HCT116 (cell line): Measurements from ENCODE around the gene PLCD4. TPM values are rescaled to one million over a fixed set of nuclear protein-coding genes. Genes with fewer than 3 reads are reported as not detected.

Source experiments
- ATAC-seq: fragments of 200-7000 bp; cut with Tn5 transposase; 2 replicates; pipeline ENCODE4 v1.9.1; 2020; ENCODE audit warnings: mild to moderate bottlenecking, moderate library complexity
- BruUV-seq: library from RNA; stranded (reverse); fragments of 400-500 nt; replicated peaks from 2 replicates; lab custom pipeline; 2021; lab: Mats Ljungman, UMichigan
- CTCF ChIA-PET: fragments of 300-600 bp; sonication (Branson Sonifier 250); formaldehyde crosslinking; loops from one replicate; lab custom pipeline; 2021; ENCODE audit warnings: antibody characterized with exemption; lab: Charles Lee
- POLR2A ChIA-PET: fragments of 300-600, 350-600 bp; sonication (Branson Sonifier 250); formaldehyde crosslinking; loops from one replicate; lab custom pipeline; 2021; ENCODE audit warnings: antibody characterized with exemption; lab: Charles Lee
- RAD21 ChIA-PET, 2 experiments: fragments of 300-600 bp; sonication (Branson Sonifier 250); formaldehyde crosslinking; loops; one replicate each; lab custom pipeline; 2023; ENCODE audit warnings: low total read pairs in 2 of 2; ENCODE audit not compliant: uncharacterized antibody in 2 of 2, unreplicated experiment in 2 of 2, low non-redundant PET in 1 of 2; lab: Charles Lee
- DNase-seq: peaks from one replicate; pipeline ENCODE4 v3.0.0-alpha.2; 2010; ENCODE audit warnings: low read depth, low spot score
- H2AFZ ChIP-seq: fragments of 200-600 bp; shearing (Covaris generic), sonication (generic); 2 replicates; pipeline ENCODE4 v1.6.1; 2017; ENCODE audit warnings: low read depth, mixed run types, mixed read lengths, antibody characterized with exemption, low read length; ENCODE audit not compliant: poor library complexity, severe bottlenecking
- H3K27ac ChIP-seq: 2 replicates; pipeline ENCODE4 v1.5.1; 2012; ENCODE audit warnings: low read depth, low read length
- H3K27me3 ChIP-seq: fragments of 200-600 bp; sonication (generic); 2 replicates; pipeline ENCODE4 v1.6.1; 2016; ENCODE audit warnings: mixed run types, low read length, mixed read lengths; ENCODE audit not compliant: insufficient read depth
- H3K36me3 ChIP-seq, 2 experiments: fragments of 200-500 bp in 1 of 2; fragments of 200-600 bp in 1 of 2; sonication (Bioruptor generic) in 1 of 2; sonication (generic) in 1 of 2; 2 replicates each; pipeline versions ENCODE4 v1.5.1 to v1.6.1; 2014 to 2016; ENCODE audit warnings: low read length in 2 of 2, inconsistent platforms in 1 of 2, mixed read lengths in 1 of 2, mixed run types in 1 of 2; ENCODE audit not compliant: insufficient read depth in 2 of 2, control insufficient read depth in 1 of 2
- H3K4me1 ChIP-seq, 2 experiments: fragments of 200-600 bp in 1 of 2; sonication (generic) in 1 of 2; 2 replicates each; pipeline versions ENCODE4 v1.5.1 to v1.6.1; 2012 to 2017; ENCODE audit warnings: low read length in 2 of 2, inconsistent platforms in 1 of 2, mild to moderate bottlenecking in 1 of 2, mixed read lengths in 1 of 2, mixed run types in 1 of 2, moderate library complexity in 1 of 2; ENCODE audit not compliant: insufficient read depth in 2 of 2, control insufficient read depth in 1 of 2
- H3K4me2 ChIP-seq: fragments of 200-600 bp; sonication (generic); 2 replicates; pipeline ENCODE4 v1.6.1; 2017; ENCODE audit warnings: mixed run types, low read length, mixed read lengths
- H3K4me3 ChIP-seq, 2 experiments: fragments of 200-600 bp in 1 of 2; sonication (generic) in 1 of 2; replicated peaks in 1 of 2; 2 replicates each; pipeline ENCODE4 v1.5.1; 2011 to 2016; ENCODE audit warnings: low read length in 2 of 2, control low read depth in 1 of 2, low read depth in 1 of 2, mild to moderate bottlenecking in 1 of 2, mixed read lengths in 1 of 2, mixed run types in 1 of 2
- H3K79me2 ChIP-seq: fragments of 200-600 bp; sonication (generic); 2 replicates; pipeline ENCODE4 v1.6.1; 2017; ENCODE audit warnings: mild to moderate bottlenecking, mixed run types, low read length, moderate library complexity, mixed read lengths; ENCODE audit not compliant: insufficient read depth
- H3K9ac ChIP-seq: fragments of 200-600 bp; sonication (generic); 2 replicates; pipeline ENCODE4 v1.6.1; 2016; ENCODE audit warnings: low read length, mixed read lengths
- H3K9me2 ChIP-seq: fragments of 200-600 bp; sonication (generic), shearing (Covaris generic); 2 replicates; pipeline ENCODE4 v1.6.1; 2017; ENCODE audit warnings: mixed run types, mild to moderate bottlenecking, moderate library complexity; ENCODE audit not compliant: insufficient read depth
- H3K9me3 ChIP-seq, 2 experiments: fragments of 200-500 bp in 1 of 2; fragments of 200-600 bp in 1 of 2; sonication (Bioruptor generic) in 1 of 2; sonication (generic) in 1 of 2; 2 replicates each; pipeline ENCODE4 v1.6.1; 2014 to 2017; ENCODE audit warnings: low read length in 2 of 2, mixed read lengths in 2 of 2, inconsistent platforms in 1 of 2, low read depth in 1 of 2, mild to moderate bottlenecking in 1 of 2, mixed run types in 1 of 2, moderate library complexity in 1 of 2; ENCODE audit not compliant: control insufficient read depth in 1 of 2, insufficient read depth in 1 of 2
- H4K20me1 ChIP-seq: fragments of 200-600 bp; sonication (generic), shearing (Covaris generic); 2 replicates; pipeline ENCODE4 v1.6.1; 2017; ENCODE audit warnings: mixed run types, mild to moderate bottlenecking, moderate library complexity; ENCODE audit not compliant: insufficient read depth
- CBX3 ChIP-seq: IDR thresholded peaks from 2 replicates; pipeline ENCODE4 v1.6.1; 2012; ENCODE audit warnings: low read depth
- CEBPB ChIP-seq: IDR thresholded peaks from 2 replicates; pipeline ENCODE4 v1.6.1; 2012; ENCODE audit warnings: low read depth
- EGR1 ChIP-seq: IDR thresholded peaks from 2 replicates; pipeline ENCODE4 v1.6.1; 2012; ENCODE audit warnings: low read depth
- ELF1 ChIP-seq: IDR thresholded peaks from 2 replicates; pipeline ENCODE4 v1.6.1; 2012; ENCODE audit warnings: low read depth, borderline replicate concordance
- EZH2 ChIP-seq: fragments of 200-600 bp; sonication (generic); IDR thresholded peaks from 2 replicates; pipeline ENCODE4 v1.6.1; 2017; ENCODE audit warnings: antibody characterized with exemption, mixed run types
- FOSL1 ChIP-seq: IDR thresholded peaks from 2 replicates; pipeline ENCODE4 v1.6.1; 2012; ENCODE audit warnings: low read depth
- JUND ChIP-seq: IDR thresholded peaks from 2 replicates; pipeline ENCODE4 v1.6.1; 2012
- POLR2A ChIP-seq: IDR thresholded peaks from 2 replicates; pipeline ENCODE4 v1.7.0; 2011; ENCODE audit warnings: borderline replicate concordance; ENCODE audit not compliant: insufficient read depth, insufficient read length; ENCODE audit errors: extremely low read depth
- POLR2AphosphoS5 ChIP-seq: IDR thresholded peaks from 2 replicates; pipeline ENCODE4 v1.6.1; 2011; ENCODE audit warnings: mild to moderate bottlenecking, low read depth, low read length, moderate library complexity
- RAD21 ChIP-seq: IDR thresholded peaks from 2 replicates; pipeline ENCODE4 v1.6.1; 2012; ENCODE audit warnings: low read depth, mild to moderate bottlenecking
- SIN3A ChIP-seq: IDR thresholded peaks from 2 replicates; pipeline ENCODE4 v1.6.1; 2012; ENCODE audit warnings: low read depth
- SP1 ChIP-seq: IDR thresholded peaks from 2 replicates; pipeline ENCODE4 v1.6.1; 2012; ENCODE audit warnings: low read depth
- SRF ChIP-seq: IDR thresholded peaks from 2 replicates; pipeline ENCODE4 v1.6.1; 2012; ENCODE audit warnings: low read depth
- YY1 ChIP-seq: IDR thresholded peaks from 2 replicates; pipeline ENCODE4 v1.6.1; 2011; ENCODE audit warnings: low read length, low read depth, moderate library complexity, mild to moderate bottlenecking; ENCODE audit not compliant: insufficient replicate concordance; ENCODE audit errors: extremely low read depth
- ZFX ChIP-seq: fragments of 450-650 bp; IDR thresholded peaks from 2 replicates; pipeline ENCODE4 v1.6.1; 2017
- ZNF274 ChIP-seq: fragments of 200-500 bp; sonication (Bioruptor generic); IDR thresholded peaks from 2 replicates; pipeline ENCODE4 v1.6.1; 2014; ENCODE audit warnings: mild to moderate bottlenecking, low read depth, low read length, inconsistent platforms
- intact Hi-C: fragments of 100-400 bp; cut with micrococcal nuclease; formaldehyde crosslinking; loops from 2 replicates; pipeline ENCODE4 v1.10.0; 2022
- total RNA-seq: library from RNA; stranded (reverse); gene quantifications from one replicate; pipeline ENCODE4 v1.2.1, GENCODE V29; 2021; ENCODE audit not compliant: unreplicated experiment
- TF ChIP-seq, protein P1 (sequence below): IDR thresholded peaks from 2 replicates; pipeline ENCODE4 v1.6.1; 2012; ENCODE audit warnings: low read depth
- TF ChIP-seq, protein P2 (sequence below): IDR thresholded peaks from 2 replicates; pipeline ENCODE4 v1.6.1; 2012
- TF ChIP-seq, protein P3 (sequence below), 3 experiments: fragments of 200-600 bp in 1 of 3; sonication (generic) in 1 of 3; IDR thresholded peaks in 2 of 3; conservative IDR thresholded peaks in 1 of 3; 2 replicates each; pipeline ENCODE4 v1.5.1; 2012 to 2017; ENCODE audit warnings: low read depth in 2 of 3, low read length in 2 of 3, antibody characterized with exemption in 1 of 3, borderline replicate concordance in 1 of 3, control low read depth in 1 of 3, mild to moderate bottlenecking in 1 of 3, mixed read lengths in 1 of 3, mixed run types in 1 of 3, moderate library complexity in 1 of 3; ENCODE audit not compliant: insufficient read depth in 1 of 3

The PLCD4 gene
- total RNA-seq, 1 experiment from 2014 or later, result 0.64 TPM

DNA sequence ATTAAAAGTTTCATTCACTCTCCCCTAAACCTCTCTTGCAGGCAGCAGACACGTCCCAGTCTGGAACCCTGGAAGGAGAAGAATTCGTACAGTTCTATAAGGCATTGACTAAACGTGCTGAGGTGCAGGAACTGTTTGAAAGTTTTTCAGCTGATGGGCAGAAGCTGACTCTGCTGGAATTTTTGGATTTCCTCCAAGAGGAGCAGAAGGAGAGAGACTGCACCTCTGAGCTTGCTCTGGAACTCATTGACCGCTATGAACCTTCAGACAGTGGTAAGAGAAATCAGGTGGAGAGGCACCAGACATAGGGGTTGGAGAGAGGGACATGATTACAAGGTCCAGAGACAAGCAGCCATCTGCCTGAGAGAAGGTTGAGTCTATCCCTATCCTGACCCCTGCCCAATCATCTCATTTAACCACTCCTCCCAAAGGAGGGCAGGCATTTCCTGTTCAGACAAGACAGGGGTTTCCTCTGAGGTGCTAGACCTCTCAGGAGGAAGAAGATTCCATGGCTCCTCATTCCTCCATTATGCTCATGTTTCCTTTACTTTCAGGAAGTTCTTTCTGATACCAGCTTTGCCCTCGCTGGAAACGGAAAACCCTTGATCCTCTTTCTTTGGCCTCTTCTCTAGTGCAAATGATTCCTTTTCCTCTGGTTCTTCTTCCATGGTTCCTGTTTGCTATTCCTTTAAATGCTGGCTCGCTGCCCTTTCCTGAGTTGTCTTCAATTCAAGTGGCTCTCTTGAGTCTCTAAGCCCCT is 15.1 kb downstream of the PLCD4 start (continued):
- TF ChIP-seq, protein P1, sequence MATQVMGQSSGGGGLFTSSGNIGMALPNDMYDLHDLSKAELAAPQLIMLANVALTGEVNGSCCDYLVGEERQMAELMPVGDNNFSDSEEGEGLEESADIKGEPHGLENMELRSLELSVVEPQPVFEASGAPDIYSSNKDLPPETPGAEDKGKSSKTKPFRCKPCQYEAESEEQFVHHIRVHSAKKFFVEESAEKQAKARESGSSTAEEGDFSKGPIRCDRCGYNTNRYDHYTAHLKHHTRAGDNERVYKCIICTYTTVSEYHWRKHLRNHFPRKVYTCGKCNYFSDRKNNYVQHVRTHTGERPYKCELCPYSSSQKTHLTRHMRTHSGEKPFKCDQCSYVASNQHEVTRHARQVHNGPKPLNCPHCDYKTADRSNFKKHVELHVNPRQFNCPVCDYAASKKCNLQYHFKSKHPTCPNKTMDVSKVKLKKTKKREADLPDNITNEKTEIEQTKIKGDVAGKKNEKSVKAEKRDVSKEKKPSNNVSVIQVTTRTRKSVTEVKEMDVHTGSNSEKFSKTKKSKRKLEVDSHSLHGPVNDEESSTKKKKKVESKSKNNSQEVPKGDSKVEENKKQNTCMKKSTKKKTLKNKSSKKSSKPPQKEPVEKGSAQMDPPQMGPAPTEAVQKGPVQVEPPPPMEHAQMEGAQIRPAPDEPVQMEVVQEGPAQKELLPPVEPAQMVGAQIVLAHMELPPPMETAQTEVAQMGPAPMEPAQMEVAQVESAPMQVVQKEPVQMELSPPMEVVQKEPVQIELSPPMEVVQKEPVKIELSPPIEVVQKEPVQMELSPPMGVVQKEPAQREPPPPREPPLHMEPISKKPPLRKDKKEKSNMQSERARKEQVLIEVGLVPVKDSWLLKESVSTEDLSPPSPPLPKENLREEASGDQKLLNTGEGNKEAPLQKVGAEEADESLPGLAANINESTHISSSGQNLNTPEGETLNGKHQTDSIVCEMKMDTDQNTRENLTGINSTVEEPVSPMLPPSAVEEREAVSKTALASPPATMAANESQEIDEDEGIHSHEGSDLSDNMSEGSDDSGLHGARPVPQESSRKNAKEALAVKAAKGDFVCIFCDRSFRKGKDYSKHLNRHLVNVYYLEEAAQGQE, result no peak

GRCh38 chr2:218623366-218623705 is 15.6 kb downstream of the PLCD4 start:
- no peak overlapping the region for H2AFZ ChIP-seq
- H3K79me2 ChIP-seq, result no peaks in the 10 kb centered on the region
- H3K9me3 ChIP-seq, result no peaks in the 10 kb centered on the region
- ChIA-PET RAD21 (no interaction called here), CTCF (no interaction called here), POLR2A (no interaction called here)
- H3K27ac ChIP-seq, result no peak overlapping the region
- BruUV-seq, result no TSS peak
- H3K4me2 ChIP-seq, result no peak overlapping the region
- no peaks in the 10 kb centered on the region for H3K36me3 ChIP-seq
- peaks cover 0 to 4% of the 10 kb centered on the region in 2 experiments; a peak in 2 of 4 replicates for H3K4me1 ChIP-seq
- no peaks in the 10 kb centered on the region for H3K9me2 ChIP-seq
- H3K9ac ChIP-seq, result no peak overlapping the region
- no peak overlapping the region for H3K4me3 ChIP-seq
- no peak for ATAC-seq
- no peak for DNase-seq
- intact Hi-C loops, result no loop called here
- no peaks in the 10 kb centered on the region for H3K27me3 ChIP-seq
- no peaks in the 10 kb centered on the region for H4K20me1 ChIP-seq
- TF ChIP-seq ELF1, result no peak
- no peak for TF ChIP-seq POLR2AphosphoS5
- TF ChIP-seq ZNF274, result no peak
- TF ChIP-seq, protein P2, sequence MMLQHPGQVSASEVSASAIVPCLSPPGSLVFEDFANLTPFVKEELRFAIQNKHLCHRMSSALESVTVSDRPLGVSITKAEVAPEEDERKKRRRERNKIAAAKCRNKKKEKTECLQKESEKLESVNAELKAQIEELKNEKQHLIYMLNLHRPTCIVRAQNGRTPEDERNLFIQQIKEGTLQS, result no peak
- no peak for TF ChIP-seq YY1
- TF ChIP-seq FOSL1, result no peak
- TF ChIP-seq CEBPB, result no peak
- TF ChIP-seq ZFX, result no peak
- TF ChIP-seq CBX3, result no peak
- no peak for TF ChIP-seq SP1
- no peak for TF ChIP-seq RAD21
- no peak for TF ChIP-seq EZH2
- no peak for TF ChIP-seq EGR1
- TF ChIP-seq JUND, result no peak
- no peak for TF ChIP-seq POLR2A
- TF ChIP-seq SIN3A, result no peak
- TF ChIP-seq, protein P3, sequence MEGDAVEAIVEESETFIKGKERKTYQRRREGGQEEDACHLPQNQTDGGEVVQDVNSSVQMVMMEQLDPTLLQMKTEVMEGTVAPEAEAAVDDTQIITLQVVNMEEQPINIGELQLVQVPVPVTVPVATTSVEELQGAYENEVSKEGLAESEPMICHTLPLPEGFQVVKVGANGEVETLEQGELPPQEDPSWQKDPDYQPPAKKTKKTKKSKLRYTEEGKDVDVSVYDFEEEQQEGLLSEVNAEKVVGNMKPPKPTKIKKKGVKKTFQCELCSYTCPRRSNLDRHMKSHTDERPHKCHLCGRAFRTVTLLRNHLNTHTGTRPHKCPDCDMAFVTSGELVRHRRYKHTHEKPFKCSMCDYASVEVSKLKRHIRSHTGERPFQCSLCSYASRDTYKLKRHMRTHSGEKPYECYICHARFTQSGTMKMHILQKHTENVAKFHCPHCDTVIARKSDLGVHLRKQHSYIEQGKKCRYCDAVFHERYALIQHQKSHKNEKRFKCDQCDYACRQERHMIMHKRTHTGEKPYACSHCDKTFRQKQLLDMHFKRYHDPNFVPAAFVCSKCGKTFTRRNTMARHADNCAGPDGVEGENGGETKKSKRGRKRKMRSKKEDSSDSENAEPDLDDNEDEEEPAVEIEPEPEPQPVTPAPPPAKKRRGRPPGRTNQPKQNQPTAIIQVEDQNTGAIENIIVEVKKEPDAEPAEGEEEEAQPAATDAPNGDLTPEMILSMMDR (IDR thresholded peaks at IDR 0.05 in 2 of 3, conservative IDR thresholded peaks at IDR 0.05 in 1 of 3; ENCODE audit: borderline replicate concordance in 1 of 3, insufficient read depth in 1 of 3, low read depth in 2 of 3, low read length in 2 of 3), result no peak
- no peak for TF ChIP-seq SRF
